ENCODE results near the gene CDC25B.

CDC25B gene

GRCh38 chr20:3764659-3765058 is 31.5 kb upstream of the CDC25B start:
- no peak for DNase-seq (ENCODE audit: low read depth)

GRCh38 chr20:3765171-3765882 is 30.8 kb upstream of the CDC25B start:
- DNase-seq (ENCODE audit: low read depth): no peak

- DNase-seq (ENCODE audit: low read depth): no peak
Observed at GRCh38 chr20:3766422-3767109, 29.5 kb upstream of the CDC25B start.

GRCh38 chr20:3767110-3767426 is 29.0 kb upstream of the CDC25B start:
- no peak for DNase-seq (ENCODE audit: low read depth)

GRCh38 chr20:3767427-3768341 is 28.4 kb upstream of the CDC25B start, which contains the start of gene ADISSP:
Gene ADISSP (minus strand): TSS chr20:3767753. CDS start chr20:3760100, 7,653 bp downstream.
- peak; percentile 98 for DNase-seq (ENCODE audit: low read depth)

GRCh38 chr20:3768342-3769130 is 27.6 kb upstream of the CDC25B start:
- DNase-seq (ENCODE audit: low read depth): peak; percentile 83

GRCh38 chr20:3771552-3772058 is 24.5 kb upstream of the CDC25B start:
- no peak for DNase-seq (ENCODE audit: low read depth)

- DNase-seq (ENCODE audit: low read depth): no peak
Observed at GRCh38 chr20:3775457-3776108, 20.5 kb upstream of the CDC25B start.

- no peak for DNase-seq (ENCODE audit: low read depth)
Observed at GRCh38 chr20:3777381-3777715, 18.8 kb upstream of the CDC25B start.

GRCh38 chr20:3777716-3778629 is 18.1 kb upstream of the CDC25B start:
- no peak for DNase-seq (ENCODE audit: low read depth)

- no peak for DNase-seq (ENCODE audit: low read depth)
Observed at GRCh38 chr20:3778976-3779375, 17.1 kb upstream of the CDC25B start.

- DNase-seq (ENCODE audit: low read depth): peak; percentile 85
Observed at GRCh38 chr20:3781153-3781910, 14.8 kb upstream of the CDC25B start, which contains the start of gene SPEF1. Gene SPEF1 (minus strand): TSS chr20:3781448. CDS start chr20:3781287, 161 bp downstream.

- no peak for DNase-seq (ENCODE audit: low read depth)
Observed at GRCh38 chr20:3782597-3782996, 13.5 kb upstream of the CDC25B start.

GRCh38 chr20:3783068-3783489 is 13.0 kb upstream of the CDC25B start:
- DNase-seq (ENCODE audit: low read depth): no peak

GRCh38 chr20:3783511-3784195 is 12.5 kb upstream of the CDC25B start:
- DNase-seq (ENCODE audit: low read depth): no peak

- no peak for DNase-seq (ENCODE audit: low read depth)
Observed at GRCh38 chr20:3784216-3784853, 11.8 kb upstream of the CDC25B start.

- no peak for DNase-seq (ENCODE audit: low read depth)
Observed at GRCh38 chr20:3784863-3785239, 11.3 kb upstream of the CDC25B start.
